HG02763 (cell line): ENCODE measurements around the gene CERS1.
"Not testable (repeated sequence)": the region's sequence is repeated elsewhere in the genome, so short reads cannot be mapped to it uniquely, and the experiment has no call there.

ENCODE experiments used
- ATAC-seq: cut with Tn5 transposase; IDR thresholded peaks from one replicate; pipeline ENCODE4 v1.9.1; 2021; ENCODE audit warnings: mild to moderate bottlenecking, moderate library complexity; ENCODE audit not compliant: unreplicated experiment

Gene CERS1

GRCh38 chr19:18919900-18920214, 23.9 kb upstream of the CERS1 start:
- no peak for ATAC-seq

DNA sequence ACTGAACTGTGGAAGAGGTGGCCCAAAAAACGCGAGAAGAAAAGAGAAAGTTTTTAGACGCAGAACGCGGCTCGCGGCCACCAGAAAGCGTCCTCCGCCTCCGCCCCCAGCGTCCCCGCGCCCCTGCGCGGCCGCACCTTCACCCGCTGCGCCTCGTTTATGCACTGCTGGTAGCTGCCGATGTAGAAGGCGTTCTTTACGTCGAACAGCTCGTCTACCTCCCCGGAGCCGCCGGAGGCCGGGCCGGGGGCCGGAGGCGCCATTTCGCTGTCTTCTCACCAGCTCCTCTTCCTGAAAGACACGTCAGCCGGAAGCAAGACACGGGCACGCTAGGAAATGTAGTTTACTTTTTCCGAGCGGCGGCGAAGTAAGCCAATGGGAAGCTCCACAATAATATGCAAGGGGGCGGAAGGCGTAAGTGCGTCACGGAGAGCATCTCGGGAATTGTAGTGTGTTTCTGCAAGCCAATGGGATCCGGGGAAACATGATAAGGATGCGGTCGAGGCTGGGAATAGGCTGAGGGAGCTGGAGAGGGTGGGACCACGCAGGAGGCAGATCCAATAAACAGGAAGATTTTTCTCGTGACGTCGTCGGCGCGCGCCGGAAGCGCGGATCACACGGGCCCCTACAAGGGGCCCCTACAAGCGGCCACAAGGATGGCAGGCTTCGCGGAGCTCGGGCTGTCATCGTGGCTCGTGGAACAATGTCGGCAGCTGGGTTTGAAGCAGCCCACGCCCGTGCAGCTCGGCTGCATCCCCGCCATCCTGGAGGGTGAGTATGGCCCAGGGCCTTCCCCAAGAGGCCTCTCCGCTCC, 23.3 kb upstream of the CERS1 start, which contains the start of the genes COPE and DDX49:
Gene COPE (minus strand): TSS at position 302 of the 814 bp plus-strand sequence. CDS start 39 bp downstream, at position 263.
Gene DDX49 (plus strand): TSS at position 630 of the 814 bp plus-strand sequence. CDS start 27 bp downstream, at position 657.
- ATAC-seq: peak; percentile 93

- ATAC-seq: not testable (repeated sequence)
These were observed 21.6 kb upstream of the CERS1 start for GRCh38 chr19:18917593-18917992.

GRCh38 chr19:18915639-18916038, 19.7 kb upstream of the CERS1 start:
- ATAC-seq: no peak

GRCh38 chr19:18913466-18913865, 17.5 kb upstream of the CERS1 start:
- ATAC-seq: no peak

- no peak for ATAC-seq
These were observed 17.0 kb upstream of the CERS1 start for GRCh38 chr19:18912933-18913332.

GRCh38 chr19:18910801-18911436, 15.0 kb upstream of the CERS1 start:
- ATAC-seq: no peak

DNA sequence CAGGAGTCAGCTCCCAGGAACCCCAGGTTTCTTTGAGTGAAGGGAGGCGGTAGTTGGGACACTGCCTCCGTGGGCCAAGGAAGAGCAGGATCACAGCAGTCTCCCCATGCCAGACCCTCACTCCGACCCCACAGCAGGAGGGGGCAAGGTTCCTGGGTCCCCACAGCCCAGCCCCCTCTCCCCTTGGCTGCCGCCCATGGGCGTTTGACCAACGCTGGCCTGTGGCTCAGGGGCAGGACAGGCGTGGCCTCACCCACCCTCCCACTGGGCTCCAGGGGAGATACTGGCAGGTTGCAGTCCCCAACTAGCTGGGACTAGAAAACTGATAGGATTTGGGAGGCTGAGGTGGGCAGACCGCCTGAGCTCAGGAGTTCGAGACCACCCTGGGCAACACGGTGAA, 14.1 kb upstream of the CERS1 start:
- ATAC-seq: no peak

DNA sequence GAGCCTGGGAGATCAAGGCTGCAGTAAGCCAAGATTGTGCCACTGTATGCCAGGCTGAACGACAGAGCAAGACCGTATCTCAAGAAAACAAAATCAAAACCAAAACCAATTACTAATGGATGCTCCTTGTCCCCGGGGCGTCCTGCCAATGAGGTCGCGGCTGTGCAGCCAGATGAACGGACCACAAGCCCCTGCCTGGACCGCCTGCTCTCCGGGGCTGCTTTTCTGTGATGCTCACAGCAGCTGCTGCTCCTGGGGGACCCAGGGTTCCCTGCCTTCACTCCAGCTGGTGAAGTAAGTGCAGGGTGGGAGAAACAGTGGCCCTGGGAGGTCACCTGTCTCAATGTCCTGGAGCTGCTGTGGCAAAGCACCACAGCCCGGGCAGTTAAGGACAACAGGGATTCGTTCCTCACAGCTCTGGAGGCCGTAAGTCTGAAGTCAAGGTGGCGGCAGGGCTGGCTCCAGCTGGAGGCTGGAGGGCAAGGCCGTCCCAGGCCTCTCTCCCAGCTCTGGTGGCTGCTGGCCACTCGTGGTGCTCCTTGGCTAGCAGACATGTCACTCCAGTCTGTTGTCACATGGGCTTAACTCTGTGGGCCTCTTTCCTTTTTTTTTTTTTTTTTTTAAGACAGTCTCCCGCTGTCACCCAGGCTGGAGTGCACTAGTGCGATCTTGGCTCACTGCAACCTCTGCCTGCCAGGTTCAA, 13.1 kb upstream of the CERS1 start:
- ATAC-seq: no peak

- ATAC-seq: no peak
These were observed 10.9 kb upstream of the CERS1 start for GRCh38 chr19:18906605-18907519.

DNA sequence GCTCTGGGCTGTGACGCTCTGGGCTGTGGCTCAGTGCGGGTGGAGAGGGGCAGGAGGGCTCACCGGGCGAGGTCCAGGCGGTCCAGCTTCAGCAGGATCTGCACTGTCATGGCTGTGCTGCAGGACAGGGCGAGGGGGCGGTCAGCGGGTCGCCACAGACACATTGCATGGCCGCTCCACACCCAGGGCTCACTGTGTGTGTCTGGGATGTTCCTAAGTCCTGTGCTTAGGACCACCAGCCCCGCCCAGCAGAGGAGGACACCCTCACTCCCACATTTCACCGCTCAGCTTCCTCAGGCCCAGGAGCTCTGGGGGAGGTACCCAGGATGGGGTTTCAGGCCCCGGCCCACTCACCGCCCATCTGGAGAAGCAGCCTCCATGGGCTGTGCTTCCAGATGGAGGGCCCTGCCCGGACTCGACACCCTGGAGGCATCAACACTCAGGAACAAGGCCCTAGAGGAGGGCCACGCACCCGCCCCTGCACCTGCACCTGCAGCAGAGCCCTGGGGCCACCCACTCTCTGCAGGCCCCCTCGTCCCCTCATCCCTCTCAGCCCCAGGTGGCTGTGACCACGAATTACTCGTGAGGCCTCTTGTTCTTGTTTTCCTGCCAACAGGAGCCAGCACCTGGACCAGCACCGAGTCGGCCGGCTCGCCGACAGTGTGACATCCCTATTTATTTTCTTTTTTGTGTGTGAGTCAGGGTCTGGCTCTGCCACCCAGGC, 9.7 kb upstream of the CERS1 start:
- ATAC-seq: no peak

- no peak for ATAC-seq
These were observed 9.1 kb upstream of the CERS1 start for GRCh38 chr19:18905058-18905456.

DNA sequence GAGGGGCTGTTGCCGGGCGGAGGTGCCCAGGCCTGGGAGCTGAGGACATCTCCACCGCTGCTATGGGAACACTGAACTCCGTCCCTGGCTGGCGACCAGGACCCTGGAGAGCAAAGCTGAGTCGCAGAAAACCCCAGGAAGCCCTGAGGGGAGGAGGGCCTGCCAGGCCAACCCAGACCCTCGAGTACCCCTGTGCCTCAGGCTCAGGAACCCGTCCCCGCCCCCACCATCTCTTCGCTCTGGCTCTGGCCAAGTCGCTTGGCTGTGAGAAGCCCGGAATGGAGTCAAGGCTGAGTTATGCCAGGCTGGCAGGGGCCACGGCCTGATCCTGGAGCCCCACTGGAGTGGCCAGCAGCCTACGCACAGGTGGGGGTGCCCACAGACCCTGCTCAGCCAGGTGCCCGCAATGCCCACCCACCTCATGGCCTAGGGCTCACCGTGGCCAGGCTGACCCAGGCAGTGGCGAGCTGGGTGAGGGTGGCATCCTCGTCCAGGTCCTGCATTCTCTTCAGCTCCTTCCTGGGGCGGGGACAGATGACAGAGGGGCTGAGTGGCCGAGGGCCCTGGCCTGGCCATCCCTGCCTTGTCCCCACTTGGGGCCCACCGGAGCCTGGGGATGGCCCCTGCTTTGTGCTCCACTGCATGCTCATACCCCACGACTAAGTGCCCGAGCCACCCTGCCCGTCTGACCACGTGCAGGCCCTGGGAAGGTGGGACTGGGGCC, 8.5 kb upstream of the CERS1 start:
- ATAC-seq: no peak

GRCh38 chr19:18903156-18904037, 7.4 kb upstream of the CERS1 start:
- ATAC-seq: no peak

GRCh38 chr19:18902519-18902918, 6.6 kb upstream of the CERS1 start:
- ATAC-seq: not testable (repeated sequence)

- ATAC-seq: no peak
These were observed 5.5 kb upstream of the CERS1 start for GRCh38 chr19:18901491-18901890.

DNA sequence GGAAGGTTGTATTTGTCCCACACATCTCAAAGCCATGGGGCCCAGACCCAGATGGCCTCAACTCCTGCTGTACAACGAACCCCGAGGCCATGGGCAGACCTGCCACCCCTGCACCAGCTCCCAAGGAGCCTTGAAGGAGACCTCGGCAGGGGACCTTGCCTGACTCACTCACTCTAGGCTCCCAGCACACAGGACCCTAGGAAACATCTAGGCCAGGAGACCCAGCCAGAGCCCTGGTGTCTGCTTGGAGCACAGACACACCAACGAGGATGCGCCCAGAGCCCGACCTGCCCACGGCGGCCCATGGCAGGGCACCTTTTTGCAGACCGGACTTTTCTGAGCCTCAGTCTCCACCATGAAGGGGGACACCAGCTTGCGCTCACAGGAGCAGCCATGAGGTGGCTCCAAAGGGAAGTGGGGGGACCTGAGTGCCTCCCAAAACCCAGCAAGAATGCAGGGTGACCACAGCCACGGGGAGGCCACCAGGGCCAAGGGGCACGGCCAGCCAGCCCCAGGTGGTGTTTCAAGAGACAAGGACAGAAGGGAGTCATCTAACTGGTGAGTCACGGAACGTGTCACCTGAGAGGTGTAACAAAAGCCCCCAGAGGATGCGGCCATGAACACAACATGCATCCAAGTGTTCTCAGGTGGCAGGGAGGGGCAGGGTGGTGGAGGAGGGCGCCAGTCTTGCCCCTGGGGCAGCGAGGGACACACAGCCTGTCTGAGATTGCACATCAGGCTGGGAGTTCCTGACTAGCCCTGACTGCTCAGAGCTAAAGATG, 4.9 kb upstream of the CERS1 start:
- ATAC-seq: no peak
